Endometrium (tissue), 2 donors: ENCODE measurements around the gene GBP1.
A peak's percentile ranks its signal among the peaks of the same experiment; 100 is the strongest.
"Not testable (repeated sequence)": the region's sequence is repeated elsewhere in the genome, so short reads cannot be mapped to it uniquely, and the experiment has no call there.

Experiments used
- FAIRE-seq: peaks from 2 replicates; lab custom pipeline; 2012; peaks lifted over from hg19 to GRCh38; lab: Jason Lieb, UNC
- donor health status: control.
- donor health status: control.

Gene GBP1

GRCh38 chr1:89051955-89052312 is 13.1 kb downstream of the GBP1 start:
- FAIRE-seq: no peak

GRCh38 chr1:89051300-89051954 is 13.6 kb downstream of the GBP1 start:
- no peak for FAIRE-seq

GRCh38 chr1:89050649-89051033 is 14.4 kb downstream of the GBP1 start:
- no peak for FAIRE-seq

GRCh38 chr1:89049901-89050648 is 14.9 kb downstream of the GBP1 start:
- not testable (repeated sequence) for FAIRE-seq

- not testable (repeated sequence) for FAIRE-seq
Measured at GRCh38 chr1:89049187-89049586, 15.8 kb downstream of the GBP1 start.

- no peak for FAIRE-seq
Measured at GRCh38 chr1:89047734-89048133, 17.3 kb downstream of the GBP1 start.

- not testable (repeated sequence) for FAIRE-seq
Measured at GRCh38 chr1:89046318-89047183, 18.5 kb downstream of the GBP1 start.

GRCh38 chr1:89044970-89045721 is 19.9 kb downstream of the GBP1 start:
- no peak for FAIRE-seq

- FAIRE-seq: no peak
Measured at GRCh38 chr1:89043940-89044339, 21.1 kb downstream of the GBP1 start.

- FAIRE-seq: no peak
Measured at GRCh38 chr1:89042491-89042890, 22.5 kb downstream of the GBP1 start.

- FAIRE-seq: no peak
Measured at GRCh38 chr1:89041721-89042120, 23.3 kb downstream of the GBP1 start.

GRCh38 chr1:89041119-89041641 is 23.8 kb downstream of the GBP1 start:
- no peak for FAIRE-seq

- FAIRE-seq: no peak
Measured at GRCh38 chr1:89040315-89040626, 24.7 kb downstream of the GBP1 start.

GRCh38 chr1:89037186-89037585 is 27.8 kb downstream of the GBP1 start:
- FAIRE-seq: no peak

- no peak for FAIRE-seq
Measured at GRCh38 chr1:89035080-89035479, 29.9 kb downstream of the GBP1 start.

GRCh38 chr1:89034004-89034403 is 31.0 kb downstream of the GBP1 start:
- FAIRE-seq: not testable (repeated sequence)

- not testable (repeated sequence) for FAIRE-seq
Measured at GRCh38 chr1:89029051-89029450, 36.0 kb downstream of the GBP1 start.

GRCh38 chr1:89025928-89026327 is 39.1 kb downstream of the GBP1 start:
- FAIRE-seq: no peak

GRCh38 chr1:89023026-89023425 is 42.0 kb downstream of the GBP1 start:
- FAIRE-seq: no peak

GRCh38 chr1:89022167-89022959 is 42.6 kb downstream of the GBP1 start, which contains the start of gene GBP3:
Gene GBP3, minus strand, starts transcription at chr1:89022866. Its CDS starts 2,145 bp downstream, at chr1:89020721.
- peak; percentile 82 for FAIRE-seq

GRCh38 chr1:89018318-89018717 is 46.7 kb downstream of the GBP1 start:
- FAIRE-seq: not testable (repeated sequence)
